IPS-18a (cell line): ENCODE data around the gene PNMA3.
"Not testable (repeated sequence)": the region's sequence is repeated elsewhere in the genome, so short reads cannot be mapped to it uniquely, and the experiment has no call there.

Experiments used
- H3K27ac ChIP-seq: one replicate; pipeline ENCODE4 v1.5.1; 2013; ENCODE audit warnings: low read length
- H3K27me3 ChIP-seq: one replicate; pipeline ENCODE4 v1.6.1; 2013; ENCODE audit warnings: mild to moderate bottlenecking, low read length; ENCODE audit not compliant: control insufficient read depth, insufficient read depth
- H3K36me3 ChIP-seq: one replicate; pipeline ENCODE4 v1.6.1; 2013; ENCODE audit warnings: low read depth, low read length; ENCODE audit not compliant: control insufficient read depth
- H3K4me1 ChIP-seq: one replicate; pipeline ENCODE4 v1.6.1; 2013; ENCODE audit warnings: low read depth, low read length; ENCODE audit not compliant: control insufficient read depth
- H3K4me3 ChIP-seq: one replicate; pipeline ENCODE4 v1.5.1; 2013; ENCODE audit warnings: low read length
- H3K9ac ChIP-seq: one replicate; pipeline ENCODE4 v1.6.1; 2013; ENCODE audit warnings: mild to moderate bottlenecking, low read length, moderate library complexity
- H3K9me3 ChIP-seq: one replicate; pipeline ENCODE4 v1.6.1; 2013; ENCODE audit warnings: low read depth, low read length; ENCODE audit not compliant: control insufficient read depth

Gene PNMA3

GRCh38 chrX:153057281-153057680 is 1.0 kb downstream of the PNMA3 start:
- Histone ChIP-seq H3K27ac (no peak overlapping the region), H3K4me3 (no peak overlapping the region), H3K9ac (no peak overlapping the region), H3K27me3 (peaks cover 9% of the 10 kb centered on the region), H3K9me3 (peaks cover 13% of the 10 kb centered on the region), H3K4me1 (no peaks in the 10 kb centered on the region), H3K36me3 (no peaks in the 10 kb centered on the region)

GRCh38 chrX:153059191-153060094 is 3.2 kb downstream of the PNMA3 start:
- H3K9ac ChIP-seq = no peak overlapping the region
- peaks cover 6% of the 10 kb centered on the region for H3K4me1 ChIP-seq
- peaks cover 10% of the 10 kb centered on the region for H3K9me3 ChIP-seq
- peaks cover 9% of the 10 kb centered on the region for H3K27me3 ChIP-seq
- H3K4me3 ChIP-seq = no peak overlapping the region
- no peak overlapping the region for H3K27ac ChIP-seq
- H3K36me3 ChIP-seq = no peaks in the 10 kb centered on the region

- Histone ChIP-seq H3K36me3 (no peaks in the 10 kb centered on the region), H3K27ac (no peak overlapping the region), H3K27me3 (peaks cover 9% of the 10 kb centered on the region), H3K9me3 (peaks cover 12% of the 10 kb centered on the region), H3K9ac (no peak overlapping the region), H3K4me3 (no peak overlapping the region), H3K4me1 (peaks cover 6% of the 10 kb centered on the region)
These were observed 3.8 kb downstream of the PNMA3 start for GRCh38 chrX:153060095-153060445.

- Histone ChIP-seq H3K36me3 (no peaks in the 10 kb centered on the region), H3K4me1 (peaks cover 6% of the 10 kb centered on the region), H3K9ac (no peak overlapping the region), H3K27me3 (peaks cover 6% of the 10 kb centered on the region), H3K4me3 (no peak overlapping the region), H3K27ac (no peak overlapping the region), H3K9me3 (peaks cover 14% of the 10 kb centered on the region)
These were observed 5.5 kb downstream of the PNMA3 start for GRCh38 chrX:153061732-153062131.

- Histone ChIP-seq H3K9me3 (peaks cover 14% of the 10 kb centered on the region), H3K9ac (no peak overlapping the region), H3K4me1 (peaks cover 6% of the 10 kb centered on the region), H3K27me3 (no peaks in the 10 kb centered on the region), H3K27ac (no peak overlapping the region), H3K36me3 (no peaks in the 10 kb centered on the region), H3K4me3 (no peak overlapping the region)
These were observed 7.0 kb downstream of the PNMA3 start for GRCh38 chrX:153063315-153063714.

GRCh38 chrX:153064061-153064460 is 7.8 kb downstream of the PNMA3 start:
- Histone ChIP-seq H3K4me1 (peaks cover 6% of the 10 kb centered on the region), H3K27ac (no peak overlapping the region), H3K27me3 (no peaks in the 10 kb centered on the region), H3K9me3 (peaks cover 14% of the 10 kb centered on the region), H3K9ac (no peak overlapping the region), H3K4me3 (no peak overlapping the region), H3K36me3 (no peaks in the 10 kb centered on the region)

DNA sequence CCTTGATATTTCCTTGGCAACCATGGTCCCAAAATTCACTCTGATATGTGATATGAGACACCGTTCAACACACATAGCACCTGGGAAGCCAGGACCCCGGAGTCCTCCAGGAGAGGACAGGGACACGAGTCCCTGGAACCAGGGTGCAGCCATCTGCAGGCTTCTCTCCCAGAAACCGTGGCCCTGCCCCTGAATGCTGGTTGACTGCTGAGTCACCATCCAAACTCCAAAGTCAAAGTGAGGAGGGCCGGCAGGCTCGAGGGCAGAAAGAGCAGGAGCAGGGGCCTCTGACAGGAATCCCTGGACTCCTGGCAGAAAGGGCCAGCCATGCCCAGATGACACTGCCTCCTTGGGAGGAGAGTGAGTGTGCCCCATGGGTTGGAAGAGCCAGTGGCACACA is 9.1 kb downstream of the PNMA3 start:
- H3K9me3 ChIP-seq = peaks cover 14% of the 10 kb centered on the region
- H3K27ac ChIP-seq = no peak overlapping the region
- no peaks in the 10 kb centered on the region for H3K27me3 ChIP-seq
- no peaks in the 10 kb centered on the region for H3K36me3 ChIP-seq
- H3K9ac ChIP-seq = no peak overlapping the region
- peaks cover 6% of the 10 kb centered on the region for H3K4me1 ChIP-seq
- H3K4me3 ChIP-seq = no peak overlapping the region

DNA sequence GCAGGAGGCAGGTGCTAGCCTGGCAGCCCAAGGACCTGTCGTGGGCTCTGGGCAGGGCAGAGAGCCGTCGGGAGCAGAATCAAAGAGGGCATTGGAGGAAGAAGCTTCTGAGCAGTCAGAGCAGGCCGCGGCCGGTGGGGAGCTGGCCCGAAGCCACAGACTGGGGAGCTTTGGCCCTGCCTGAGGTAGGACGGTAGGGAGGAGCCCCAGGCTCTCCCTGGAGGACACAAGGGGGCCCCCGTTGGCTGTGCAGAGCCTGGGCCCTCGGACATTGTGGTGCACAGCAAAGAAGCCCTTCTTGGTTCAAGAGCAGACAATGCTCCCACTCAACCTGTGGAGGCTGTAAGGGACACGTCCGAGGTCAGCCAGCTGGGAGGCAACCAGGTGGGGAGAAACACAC is 10.1 kb downstream of the PNMA3 start:
- not testable (repeated sequence) for H3K4me3 ChIP-seq, H3K4me1 ChIP-seq, H3K27me3 ChIP-seq, H3K27ac ChIP-seq, H3K9ac ChIP-seq, H3K9me3 ChIP-seq, H3K36me3 ChIP-seq

GRCh38 chrX:153071909-153072583 is 15.8 kb downstream of the PNMA3 start, which contains the start of gene PNMA6A:
Gene PNMA6A, plus strand, starts transcription at chrX:153072454. Its CDS starts 609 bp downstream, at chrX:153073063.
- H3K27ac ChIP-seq, H3K4me1 ChIP-seq, H3K36me3 ChIP-seq, H3K27me3 ChIP-seq, H3K4me3 ChIP-seq, H3K9ac ChIP-seq, H3K9me3 ChIP-seq: not testable (repeated sequence)

DNA sequence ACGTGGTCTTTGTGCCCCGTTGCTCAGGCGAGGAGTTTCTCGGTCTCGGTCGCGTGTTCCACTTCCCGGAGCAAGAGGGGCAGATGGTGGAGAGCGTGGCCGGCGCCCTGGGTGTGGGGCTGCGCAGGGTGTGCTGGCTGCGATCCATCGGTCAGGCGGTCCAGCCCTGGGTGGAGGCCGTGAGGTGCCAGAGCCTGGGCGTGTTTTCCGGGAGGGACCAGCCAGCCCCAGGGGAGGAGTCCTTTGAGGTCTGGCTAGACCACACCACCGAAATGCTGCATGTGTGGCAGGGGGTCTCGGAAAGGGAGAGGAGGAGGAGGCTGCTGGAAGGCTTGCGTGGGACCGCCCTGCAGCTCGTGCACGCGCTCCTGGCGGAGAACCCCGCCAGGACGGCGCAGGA is 17.1 kb downstream of the PNMA3 start:
- not testable (repeated sequence) for H3K9ac ChIP-seq, H3K27ac ChIP-seq, H3K4me3 ChIP-seq, H3K4me1 ChIP-seq, H3K9me3 ChIP-seq, H3K27me3 ChIP-seq, H3K36me3 ChIP-seq

GRCh38 chrX:153074262-153074899 is 18.1 kb downstream of the PNMA3 start:
- H3K9ac ChIP-seq = no peak overlapping the region

More at GRCh38 chrX:153074262-153074899, 18.1 kb downstream of the PNMA3 start:
- no peak overlapping the region for H3K27ac ChIP-seq
- H3K27me3 ChIP-seq = no peaks in the 10 kb centered on the region
- no peak overlapping the region for H3K4me3 ChIP-seq
- no peaks in the 10 kb centered on the region for H3K36me3 ChIP-seq
- H3K4me1 ChIP-seq = no peaks in the 10 kb centered on the region
- no peaks in the 10 kb centered on the region for H3K9me3 ChIP-seq
